ENCODE measurements around the gene TSPAN5.

- TF ChIP-seq POLR2A (IDR thresholded peaks at IDR 0.05; ENCODE audit: low read depth, low read length) (no peak), POLR2AphosphoS5 (IDR thresholded peaks at IDR 0.05; ENCODE audit: low read depth, low read length) (no peak), TAF1 (IDR thresholded peaks at IDR 0.05; ENCODE audit: low read depth, low read length) (no peak), POU2F2 (IDR thresholded peaks at IDR 0.05; ENCODE audit: low read depth, low read length) (no peak), PAX5 (IDR thresholded peaks at IDR 0.05; ENCODE audit: insufficient read depth, low read length, severe bottlenecking) (no peak)
Observed at GRCh38 chr4:98470366-98470765, 188.0 kb downstream of the TSPAN5 start.
